WTC11 (cell line): Measurements from ENCODE around the gene SLC37A3. TPM values are rescaled to one million over a fixed set of nuclear protein-coding genes. Genes with fewer than 3 reads are reported as not detected.

Experiments used
- ATAC-seq: fragments of 200-7000 bp; cut with Tn5 transposase; 2 replicates; pipeline ENCODE4 v1.10.0; 2021; ENCODE audit warnings: mild to moderate bottlenecking, moderate library complexity
- CTCF ChIA-PET: fragments of 300-600 bp; sonication (Branson Sonifier 250); formaldehyde crosslinking; loops from one replicate; lab custom pipeline; 2021; ENCODE audit warnings: antibody characterized with exemption; lab: Charles Lee
- POLR2A ChIA-PET: fragments of 350-600 bp; sonication (Branson Sonifier 250); formaldehyde crosslinking; loops from one replicate; lab custom pipeline; 2021; ENCODE audit warnings: antibody characterized with exemption; lab: Charles Lee
- DNase-seq: peaks from one replicate; pipeline ENCODE4 v3.0.0; 2021; ENCODE audit warnings: low spot score
- H3K27ac Mint-ChIP-seq: 2 replicates; pipeline ENCODE4 v1.8.0; 2021; ENCODE audit warnings: mixed read lengths
- H3K27me3 Mint-ChIP-seq: 2 replicates; pipeline ENCODE4 v1.8.0; 2021; ENCODE audit warnings: low read depth, mild to moderate bottlenecking, moderate library complexity, mixed read lengths
- H3K36me3 Mint-ChIP-seq: 2 replicates; pipeline ENCODE4 v1.8.0; 2021; ENCODE audit warnings: mixed read lengths
- H3K4me1 Mint-ChIP-seq: 2 replicates; pipeline ENCODE4 v1.8.0; 2022; ENCODE audit warnings: mixed read lengths
- H3K4me3 Mint-ChIP-seq: 2 replicates; pipeline ENCODE4 v1.8.0; 2021; ENCODE audit warnings: mild to moderate bottlenecking, moderate library complexity, mixed read lengths
- H3K9me3 Mint-ChIP-seq: 2 replicates; pipeline ENCODE4 v1.8.0; 2021; ENCODE audit warnings: mixed read lengths
- ARID4B ChIP-seq: sonication (generic); formaldehyde crosslinking; IDR thresholded peaks from 2 replicates; pipeline ENCODE4 v1.8.0; 2023; ENCODE audit warnings: missing genetic modification reagents, mild to moderate bottlenecking, borderline replicate concordance
- ATF2 ChIP-seq: sonication (generic); formaldehyde crosslinking; IDR thresholded peaks from 2 replicates; pipeline ENCODE4 v1.8.1; 2022; ENCODE audit warnings: low read depth, missing genetic modification reagents, borderline replicate concordance
- CREM ChIP-seq: sonication (generic); formaldehyde crosslinking; IDR thresholded peaks from 2 replicates; pipeline ENCODE4 v1.8.1; 2022; ENCODE audit warnings: mild to moderate bottlenecking, missing genetic modification reagents, moderate library complexity
- ELF4 ChIP-seq: sonication (generic); formaldehyde crosslinking; IDR thresholded peaks from 2 replicates; pipeline ENCODE4 v1.8.1; 2022; ENCODE audit warnings: low read depth, mild to moderate bottlenecking, moderate library complexity, missing genetic modification reagents
- ERG ChIP-seq: fragments of 250-450 bp; sonication (Bioruptor Pico); IDR thresholded peaks from 2 replicates; pipeline ENCODE4 v1.8.0; 2021; ENCODE audit warnings: mild to moderate bottlenecking
- JUN ChIP-seq: sonication (generic); formaldehyde crosslinking; IDR thresholded peaks from 2 replicates; pipeline ENCODE4 v1.8.0; 2023; ENCODE audit warnings: mild to moderate bottlenecking, missing genetic modification reagents
- KAT7 ChIP-seq: sonication (generic); formaldehyde crosslinking; IDR thresholded peaks from 2 replicates; pipeline ENCODE4 v1.8.1; 2023; ENCODE audit warnings: missing genetic modification reagents, mild to moderate bottlenecking, borderline replicate concordance
- SP1 ChIP-seq: sonication (generic); formaldehyde crosslinking; conservative IDR thresholded peaks from 2 replicates; pipeline ENCODE4 v1.8.1; 2022; ENCODE audit warnings: missing genetic modification reagents
- TEAD1 ChIP-seq: sonication (generic); formaldehyde crosslinking; IDR thresholded peaks from 2 replicates; pipeline ENCODE4 v1.8.0; 2022; ENCODE audit warnings: mild to moderate bottlenecking, missing genetic modification reagents
- USF2 ChIP-seq: sonication (generic); formaldehyde crosslinking; IDR thresholded peaks from 2 replicates; pipeline ENCODE4 v1.8.1; 2023; ENCODE audit warnings: mild to moderate bottlenecking, missing genetic modification reagents, moderate library complexity
- ZBTB43 ChIP-seq: sonication (generic); formaldehyde crosslinking; IDR thresholded peaks from 2 replicates; pipeline ENCODE4 v1.8.1; 2023; ENCODE audit warnings: mild to moderate bottlenecking, missing genetic modification reagents
- ZMAT4 ChIP-seq: fragments of 250-450 bp; sonication (Bioruptor Pico); IDR thresholded peaks from 2 replicates; pipeline ENCODE4 v1.9.0; 2021; ENCODE audit warnings: mild to moderate bottlenecking
- ZNF121 ChIP-seq: sonication (generic); formaldehyde crosslinking; IDR thresholded peaks from 2 replicates; pipeline ENCODE4 v1.8.0; 2023; ENCODE audit warnings: missing genetic modification reagents
- ZNF263 ChIP-seq: sonication (generic); formaldehyde crosslinking; IDR thresholded peaks from 2 replicates; pipeline ENCODE4 v1.8.1; 2022; ENCODE audit warnings: low read depth, mild to moderate bottlenecking, moderate library complexity, missing genetic modification reagents
- ZNF423 ChIP-seq: fragments of 250-450 bp; sonication (Bioruptor Pico); IDR thresholded peaks from 2 replicates; pipeline ENCODE4 v2.1.2; 2022; ENCODE audit warnings: mild to moderate bottlenecking, moderate library complexity
- ZNF425 ChIP-seq: fragments of 250-450 bp; sonication (Bioruptor Pico); conservative IDR thresholded peaks from 2 replicates; pipeline ENCODE4 v1.9.0; 2021; ENCODE audit warnings: mild to moderate bottlenecking
- ZSCAN18 ChIP-seq: fragments of 250-450 bp; sonication (Bioruptor Pico); IDR thresholded peaks from 2 replicates; pipeline ENCODE4 v2.1.2; 2022; ENCODE audit warnings: mild to moderate bottlenecking, moderate library complexity
- total RNA-seq: library from RNA; stranded (reverse); gene quantifications from 3 replicates; pipeline ENCODE4 v1.2.3, GENCODE V29; 2021

SLC37A3 gene
- total RNA-seq, 1 experiment from 2014 or later = 54.8 TPM

GRCh38 chr7:140398821-140399220 lies 491 bp upstream of the SLC37A3 start (continued):
- TF ChIP-seq ZMAT4 (CRISPR knock-in tag) = no peak

GRCh38 chr7:140393756-140394306 lies 4.5 kb downstream of the SLC37A3 start:
- H3K9me3 Mint-ChIP-seq = peaks cover 4% of the 10 kb centered on the region; the same call in 1 of the 2 replicates
- POLR2A ChIA-PET = no interaction called here
- CTCF ChIA-PET = interaction anchor here (0.5 kb wide), 1 partner anchor 133 kb away, joined by 3 read pairs; no protein-coding TSS in a partner anchor
- H3K27me3 Mint-ChIP-seq = no peaks in the 10 kb centered on the region
- peaks cover 12% of the 10 kb centered on the region for H3K4me1 Mint-ChIP-seq
- H3K4me3 Mint-ChIP-seq = no peak overlapping the region
- no peak overlapping the region for H3K27ac Mint-ChIP-seq
- TF ChIP-seq ZNF121 (CRISPR knock-in tag) (peak; percentile 55), ZNF263 (CRISPR knock-in tag) (no peak), ELF4 (CRISPR knock-in tag) (no peak)
- ATAC-seq (no peak), DNase-seq (no peak)
- peaks cover 4% of the 10 kb centered on the region; the same call in 1 of the 2 replicates for H3K36me3 Mint-ChIP-seq

GRCh38 chr7:140391634-140392033 lies 6.7 kb downstream of the SLC37A3 start:
- H3K4me3 Mint-ChIP-seq = no peak overlapping the region
- no peak for DNase-seq
- ChIA-PET CTCF (no interaction called here), POLR2A (no interaction called here)
- H3K27me3 Mint-ChIP-seq = no peaks in the 10 kb centered on the region
- H3K36me3 Mint-ChIP-seq = peaks cover 4% of the 10 kb centered on the region; the same call in 1 of the 2 replicates
- ATAC-seq = no peak
- H3K9me3 Mint-ChIP-seq = peaks cover 4% of the 10 kb centered on the region; the same call in 1 of the 2 replicates
- H3K4me1 Mint-ChIP-seq = peaks cover 4% of the 10 kb centered on the region
- no peak overlapping the region for H3K27ac Mint-ChIP-seq
- TF ChIP-seq KAT7 (CRISPR knock-in tag) (no peak), ARID4B (CRISPR knock-in tag) (no peak), USF2 (CRISPR knock-in tag) (no peak), CREM (CRISPR knock-in tag) (no peak), ZSCAN18 (CRISPR knock-in tag) (no peak), ZNF425 (CRISPR knock-in tag) (no peak), SP1 (CRISPR knock-in tag) (no peak), JUN (CRISPR knock-in tag) (no peak), ATF2 (CRISPR knock-in tag) (no peak), ZNF423 (CRISPR knock-in tag) (no peak), ERG (no peak), ZBTB43 (CRISPR knock-in tag) (no peak), TEAD1 (CRISPR knock-in tag) (no peak)
